ENCODE results near the gene MYO15A. TPM values are rescaled to one million over a fixed set of nuclear protein-coding genes. Genes with fewer than 3 reads are reported as not detected.

The MYO15A gene
- total RNA-seq, 1 experiment from 2014 or later: not detected

DNA sequence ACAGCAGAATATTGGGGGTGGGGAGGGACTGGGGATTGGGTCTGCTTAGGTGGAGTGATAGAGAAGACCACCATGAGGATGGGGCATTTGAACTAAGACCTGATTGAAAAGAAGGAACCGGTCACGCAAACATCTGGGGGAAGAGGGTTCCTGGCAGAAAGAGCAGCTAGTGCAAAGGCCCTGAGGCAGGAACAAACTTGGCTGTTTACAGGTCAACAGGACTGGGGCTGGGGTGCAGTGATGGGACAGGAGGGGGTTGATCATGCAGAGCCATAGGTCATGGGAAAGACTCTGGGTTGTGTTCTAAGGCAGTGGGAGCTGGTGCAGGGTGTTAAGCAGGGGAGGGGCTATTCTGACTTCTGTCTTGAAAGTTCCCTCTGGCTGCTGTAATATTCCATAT, 18.9 kb upstream of the MYO15A start:
- Histone ChIP-seq H3K36me3 (peaks cover 27% of the 10 kb centered on the region), H3K4me1 (replicated peaks) (peaks cover 20% of the 10 kb centered on the region), H3K9me3 (replicated peaks) (no peaks in the 10 kb centered on the region), H3K27me3 (replicated peaks) (no peaks in the 10 kb centered on the region), H3K27ac (no peak overlapping the region), H3K4me3 (no peak overlapping the region)
- no peak for DNase-seq (ENCODE audit: low read depth in 1 of 2, low spot score in 2 of 2)

DNA sequence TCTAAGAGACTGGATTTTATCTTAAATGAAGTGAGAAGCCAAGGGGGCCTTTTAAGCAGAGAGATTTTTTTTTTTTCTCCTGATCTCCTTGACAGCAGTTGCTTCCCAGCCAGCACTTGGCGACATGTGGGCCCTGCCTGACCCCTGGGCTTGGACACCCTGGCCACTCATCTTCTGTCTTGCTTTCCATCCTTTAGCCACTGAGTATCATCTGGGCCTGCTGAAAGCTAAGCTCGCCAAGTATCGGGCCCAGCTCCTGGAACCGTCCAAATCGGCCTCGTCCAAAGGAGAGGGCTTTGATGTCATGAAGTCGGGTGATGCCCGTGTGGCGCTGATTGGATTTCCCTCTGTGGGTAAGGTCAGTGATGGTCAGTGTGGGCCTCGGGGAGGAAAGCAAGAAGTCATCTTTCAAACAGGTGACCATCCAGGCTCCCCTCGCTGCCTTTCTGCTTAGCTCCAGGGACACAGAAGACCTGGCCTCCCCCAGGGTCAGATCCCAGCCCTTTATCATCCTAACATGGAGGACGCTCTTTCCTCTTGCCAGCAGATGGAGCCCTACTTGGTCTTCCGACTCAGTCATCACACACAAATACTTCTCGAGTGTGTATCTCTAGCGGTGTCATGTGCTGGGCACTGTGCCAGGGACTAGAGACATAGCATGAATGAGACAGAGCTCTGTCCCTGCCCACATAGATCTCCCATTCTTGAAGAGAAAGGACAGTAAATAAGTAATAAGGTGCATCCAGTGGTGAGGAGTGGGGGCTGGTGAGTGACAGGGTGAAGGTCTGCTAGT, 14.7 kb upstream of the MYO15A start:
- no peak overlapping the region for H3K27ac ChIP-seq
- H3K27me3 ChIP-seq (replicated peaks): no peaks in the 10 kb centered on the region
- no peak overlapping the region for H3K4me3 ChIP-seq
- H3K36me3 ChIP-seq: peaks cover 61% of the 10 kb centered on the region
- H3K4me1 ChIP-seq (replicated peaks): peaks cover 7% of the 10 kb centered on the region
- H3K9me3 ChIP-seq (replicated peaks): no peaks in the 10 kb centered on the region
- peak in 1 of 2 experiments; percentile 70 for DNase-seq (ENCODE audit: low read depth in 1 of 2, low spot score in 2 of 2)

DNA sequence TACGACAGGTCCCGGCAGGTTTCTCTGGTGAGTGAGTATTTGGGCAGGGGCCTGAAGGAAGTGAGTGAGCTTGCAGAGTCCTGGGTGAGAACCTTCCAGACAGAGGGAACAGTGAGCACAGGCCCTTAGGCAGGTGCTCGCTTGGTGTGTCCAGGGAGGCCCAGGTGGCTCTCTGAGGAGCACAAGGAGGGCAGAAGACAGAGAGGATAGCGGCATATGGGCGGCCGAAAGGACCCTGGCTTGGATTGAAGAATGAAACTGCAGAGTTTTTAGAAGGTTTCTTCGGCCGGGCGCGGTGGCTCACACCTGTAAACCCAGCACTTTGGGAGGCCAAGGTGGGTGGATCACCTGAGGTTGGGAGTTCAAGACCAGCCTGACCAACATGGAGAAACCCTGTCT, 14.1 kb upstream of the MYO15A start:
- Histone ChIP-seq H3K4me1 (replicated peaks) (peaks cover under 1% of the 10 kb centered on the region), H3K27ac (no peak overlapping the region), H3K36me3 (peaks cover 65% of the 10 kb centered on the region), H3K9me3 (replicated peaks) (no peaks in the 10 kb centered on the region), H3K4me3 (no peak overlapping the region), H3K27me3 (replicated peaks) (no peaks in the 10 kb centered on the region)
- DNase-seq (ENCODE audit: low read depth in 1 of 2, low spot score in 2 of 2): no peak

DNA sequence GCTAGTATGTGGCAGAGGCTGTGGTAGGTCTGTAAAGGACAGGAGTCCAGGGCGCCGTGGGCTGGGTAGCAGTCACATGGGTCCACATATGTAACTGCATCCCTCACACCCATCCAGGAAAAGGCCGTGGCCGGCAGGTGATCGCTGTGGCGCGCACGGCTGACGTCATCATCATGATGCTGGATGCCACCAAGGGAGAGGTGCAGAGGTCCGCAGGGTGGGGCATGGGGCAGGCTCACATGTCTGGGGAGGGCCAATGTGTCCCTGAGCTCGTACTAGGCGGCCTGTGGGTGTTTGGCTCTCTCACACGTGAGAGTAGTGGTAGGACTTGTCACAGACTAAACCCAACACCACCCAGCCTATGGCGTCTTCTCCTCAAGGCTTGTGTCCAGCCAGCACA, 9.0 kb upstream of the MYO15A start:
- Histone ChIP-seq H3K36me3 (peaks cover 83% of the 10 kb centered on the region), H3K9me3 (replicated peaks) (no peaks in the 10 kb centered on the region), H3K27ac (no peak overlapping the region), H3K4me1 (replicated peaks) (no peaks in the 10 kb centered on the region), H3K4me3 (no peak overlapping the region), H3K27me3 (replicated peaks) (no peaks in the 10 kb centered on the region)
- DNase-seq (ENCODE audit: low read depth in 1 of 2, low spot score in 2 of 2): peak in 1 of 2 experiments; percentile 37

DNA sequence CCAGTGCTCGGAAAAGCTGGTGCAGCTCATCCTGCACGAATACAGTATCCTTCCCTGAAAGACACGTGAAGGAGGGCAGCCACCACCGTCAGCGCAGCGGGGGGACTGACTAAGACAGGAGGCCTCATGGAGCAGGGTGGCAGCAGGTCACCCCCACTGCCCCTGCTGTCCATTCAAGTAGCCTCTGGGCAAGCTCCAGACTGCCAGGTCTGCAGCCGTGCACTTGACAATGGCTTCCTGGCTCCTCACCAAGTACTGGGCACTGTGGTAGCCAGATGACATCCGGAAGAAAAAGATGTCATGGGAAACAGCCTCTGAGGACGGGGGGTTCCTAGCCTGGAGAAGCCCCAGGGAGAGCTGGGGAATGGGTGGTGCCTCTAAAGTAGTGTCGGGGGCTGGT, 7.9 kb upstream of the MYO15A start:
- H3K27me3 ChIP-seq (replicated peaks): no peaks in the 10 kb centered on the region
- peaks cover 88% of the 10 kb centered on the region for H3K36me3 ChIP-seq
- peak in 1 of 2 experiments; percentile 35 for DNase-seq (ENCODE audit: low read depth in 1 of 2, low spot score in 2 of 2)
- no peaks in the 10 kb centered on the region for H3K4me1 ChIP-seq (replicated peaks)
- no peaks in the 10 kb centered on the region for H3K9me3 ChIP-seq (replicated peaks)
- H3K4me3 ChIP-seq: no peak overlapping the region
- no peak overlapping the region for H3K27ac ChIP-seq

DNA sequence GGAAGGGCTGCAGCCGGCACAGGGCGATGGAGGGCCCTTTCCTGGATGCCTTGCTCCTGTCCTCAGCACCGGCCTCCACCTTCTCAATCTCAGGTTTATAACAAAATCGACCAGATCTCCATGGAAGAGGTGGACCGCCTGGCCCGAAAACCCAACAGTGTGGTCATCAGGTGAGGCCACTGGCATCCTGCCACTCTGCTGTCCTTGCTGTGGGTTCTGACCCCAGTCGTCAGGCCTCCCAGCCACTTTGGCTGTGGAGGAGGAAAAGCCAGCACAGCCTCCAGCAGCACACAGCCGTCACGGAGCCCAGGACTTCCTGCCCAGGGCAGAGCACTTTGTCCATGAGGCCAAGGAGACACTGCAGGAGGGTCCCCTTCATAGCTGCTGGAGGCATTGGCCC, 6.7 kb upstream of the MYO15A start:
- H3K27me3 ChIP-seq (replicated peaks): no peaks in the 10 kb centered on the region
- H3K36me3 ChIP-seq: peaks cover 76% of the 10 kb centered on the region
- no peak overlapping the region for H3K4me3 ChIP-seq
- H3K27ac ChIP-seq: no peak overlapping the region
- DNase-seq (ENCODE audit: low read depth in 1 of 2, low spot score in 2 of 2): peak in 1 of 2 experiments; percentile 36
- H3K9me3 ChIP-seq (replicated peaks): no peaks in the 10 kb centered on the region
- no peaks in the 10 kb centered on the region for H3K4me1 ChIP-seq (replicated peaks)

DNA sequence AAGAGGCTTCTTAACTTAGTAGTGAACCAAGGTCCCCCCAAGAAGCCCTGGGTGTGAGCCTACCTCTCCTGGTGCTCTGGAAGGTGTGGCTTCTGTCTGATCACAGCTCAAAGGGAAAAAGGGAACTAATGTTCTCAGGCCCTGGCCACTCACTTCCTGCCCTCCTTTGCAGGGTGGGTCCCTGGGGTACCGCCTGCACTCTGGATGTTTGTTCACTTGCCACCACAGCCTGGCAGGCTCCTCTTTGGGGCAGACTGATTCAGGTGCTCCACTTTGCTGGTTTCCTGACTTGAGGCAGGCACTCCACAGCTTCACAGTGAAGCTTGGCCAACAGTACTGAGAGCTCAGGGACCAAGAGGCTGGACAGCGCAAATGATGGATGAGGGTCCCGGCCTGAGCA, 5.9 kb upstream of the MYO15A start:
- DNase-seq (ENCODE audit: low read depth in 1 of 2, low spot score in 2 of 2): no peak
- Histone ChIP-seq H3K9me3 (replicated peaks) (no peaks in the 10 kb centered on the region), H3K4me1 (replicated peaks) (no peaks in the 10 kb centered on the region), H3K36me3 (peaks cover 73% of the 10 kb centered on the region), H3K27ac (no peak overlapping the region), H3K27me3 (replicated peaks) (no peaks in the 10 kb centered on the region), H3K4me3 (no peak overlapping the region)

DNA sequence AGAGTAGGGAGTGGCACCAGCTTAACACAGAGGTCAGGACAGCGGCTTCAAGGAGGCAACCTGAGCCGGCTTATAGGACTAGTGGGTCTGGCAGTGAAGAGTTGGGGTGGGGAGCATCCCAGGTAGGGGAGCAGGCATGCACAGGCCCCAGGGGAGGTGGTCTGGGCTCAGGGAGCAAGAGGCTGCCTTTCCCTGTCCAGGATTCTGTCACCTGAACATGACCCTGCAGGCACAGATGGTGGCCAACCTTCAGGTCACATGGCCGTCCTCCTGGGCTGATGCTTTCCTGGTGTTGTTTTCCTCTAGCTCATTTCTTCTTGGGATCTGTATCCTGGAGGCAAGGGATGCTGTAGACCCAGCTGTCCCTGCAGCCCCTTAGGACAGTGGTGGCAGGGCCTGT, 3.5 kb upstream of the MYO15A start:
- no peak for DNase-seq (ENCODE audit: low read depth in 1 of 2, low spot score in 2 of 2)
- no peaks in the 10 kb centered on the region for H3K9me3 ChIP-seq (replicated peaks)
- no peak overlapping the region for H3K4me3 ChIP-seq
- no peaks in the 10 kb centered on the region for H3K27me3 ChIP-seq (replicated peaks)
- no peaks in the 10 kb centered on the region for H3K4me1 ChIP-seq (replicated peaks)
- H3K27ac ChIP-seq: no peak overlapping the region
- H3K36me3 ChIP-seq: peaks cover 49% of the 10 kb centered on the region

DNA sequence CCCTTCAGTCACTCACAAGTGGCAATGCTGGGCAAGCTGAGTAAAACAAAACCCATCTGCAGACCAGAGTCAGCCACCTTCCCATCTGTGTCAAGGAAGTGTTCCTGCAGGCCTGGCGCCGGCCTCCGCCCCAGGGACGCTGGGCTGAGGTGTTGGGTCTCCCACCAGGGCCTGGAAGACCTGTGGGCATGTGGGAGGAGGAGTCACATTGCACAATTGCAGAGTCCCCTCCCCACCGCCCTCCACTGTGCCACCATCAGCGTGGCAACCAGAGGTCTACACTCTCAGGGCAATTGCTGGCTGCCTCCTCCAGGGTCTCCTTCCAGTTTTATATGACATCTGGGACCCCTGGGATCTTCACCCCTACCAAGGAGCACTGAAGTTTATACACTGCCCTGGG, 3.0 kb upstream of the MYO15A start:
- no peaks in the 10 kb centered on the region for H3K4me1 ChIP-seq (replicated peaks)

DNA sequence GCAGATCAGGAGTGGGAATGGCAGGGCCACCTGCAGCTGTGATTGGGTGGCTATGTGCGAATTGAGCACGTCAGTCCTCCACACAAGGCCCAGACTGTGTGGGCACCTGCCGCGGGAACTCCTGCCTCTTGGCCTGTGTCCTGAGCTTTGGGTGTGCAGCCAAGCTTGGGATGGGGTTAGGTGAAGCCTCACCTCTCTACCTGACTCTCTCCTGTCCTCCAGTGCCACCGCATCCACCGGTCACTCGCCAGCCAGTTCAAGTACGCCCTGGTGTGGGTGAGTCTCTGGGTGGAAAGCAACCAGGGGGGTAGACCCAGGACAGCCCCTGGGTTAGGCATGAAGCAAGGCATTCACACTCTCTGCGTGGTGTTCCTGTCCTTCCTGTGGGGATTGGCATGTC, 2.3 kb upstream of the MYO15A start:
- no peak for DNase-seq (ENCODE audit: low read depth in 1 of 2, low spot score in 2 of 2)
- no peak overlapping the region for H3K4me3 ChIP-seq
- no peaks in the 10 kb centered on the region for H3K27me3 ChIP-seq (replicated peaks)
- H3K9me3 ChIP-seq (replicated peaks): no peaks in the 10 kb centered on the region
- peaks cover 37% of the 10 kb centered on the region for H3K36me3 ChIP-seq
- no peaks in the 10 kb centered on the region for H3K4me1 ChIP-seq (replicated peaks)
- H3K27ac ChIP-seq: no peak overlapping the region

More for the DNA sequence above, 3.0 kb upstream of the MYO15A start:
- H3K27ac ChIP-seq: no peak overlapping the region
- DNase-seq (ENCODE audit: low read depth in 1 of 2, low spot score in 2 of 2): no peak
- H3K9me3 ChIP-seq (replicated peaks): no peaks in the 10 kb centered on the region
- H3K4me3 ChIP-seq: no peak overlapping the region
- H3K36me3 ChIP-seq: peaks cover 43% of the 10 kb centered on the region
- H3K27me3 ChIP-seq (replicated peaks): no peaks in the 10 kb centered on the region

DNA sequence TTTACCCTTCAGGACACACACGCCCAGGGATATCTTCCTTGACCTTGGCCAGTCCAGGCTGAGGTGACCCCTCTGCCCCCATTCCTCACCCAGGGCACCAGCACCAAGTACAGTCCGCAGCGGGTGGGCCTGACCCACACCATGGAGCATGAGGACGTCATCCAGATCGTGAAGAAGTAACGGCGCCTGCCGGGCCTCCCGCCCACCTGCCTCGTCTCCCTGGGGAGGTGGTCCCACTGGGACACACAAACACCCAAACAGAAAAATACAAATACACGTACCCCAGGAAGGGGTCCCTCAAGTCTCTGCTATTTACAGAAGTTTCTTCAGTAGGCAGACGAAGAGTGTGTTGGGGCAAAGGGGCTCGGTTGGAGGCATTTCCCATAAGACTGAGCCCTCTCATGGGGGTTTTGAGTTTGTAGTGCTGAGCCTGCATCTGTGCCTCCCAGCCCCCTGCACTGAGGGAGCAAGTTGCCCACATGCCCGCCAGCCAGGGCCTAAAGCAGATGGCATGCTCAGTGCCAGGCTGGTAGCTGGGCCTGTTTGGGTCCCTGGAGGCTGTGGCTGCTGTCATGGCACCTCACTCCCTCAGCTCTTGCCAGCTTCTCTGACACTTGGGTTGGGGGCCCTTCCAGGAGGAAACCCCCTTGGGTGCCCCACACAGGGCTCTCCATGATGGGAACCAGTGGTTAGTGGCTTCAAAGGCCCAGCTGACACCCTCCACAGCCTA, 1.3 kb upstream of the MYO15A start:
- H3K36me3 ChIP-seq: peaks cover 28% of the 10 kb centered on the region
- H3K9me3 ChIP-seq (replicated peaks): no peaks in the 10 kb centered on the region
- no peaks in the 10 kb centered on the region for H3K27me3 ChIP-seq (replicated peaks)
- H3K4me3 ChIP-seq: no peak overlapping the region
- DNase-seq (ENCODE audit: low read depth in 1 of 2, low spot score in 2 of 2): no peak
- no peak overlapping the region for H3K27ac ChIP-seq
- H3K4me1 ChIP-seq (replicated peaks): no peaks in the 10 kb centered on the region

DNA sequence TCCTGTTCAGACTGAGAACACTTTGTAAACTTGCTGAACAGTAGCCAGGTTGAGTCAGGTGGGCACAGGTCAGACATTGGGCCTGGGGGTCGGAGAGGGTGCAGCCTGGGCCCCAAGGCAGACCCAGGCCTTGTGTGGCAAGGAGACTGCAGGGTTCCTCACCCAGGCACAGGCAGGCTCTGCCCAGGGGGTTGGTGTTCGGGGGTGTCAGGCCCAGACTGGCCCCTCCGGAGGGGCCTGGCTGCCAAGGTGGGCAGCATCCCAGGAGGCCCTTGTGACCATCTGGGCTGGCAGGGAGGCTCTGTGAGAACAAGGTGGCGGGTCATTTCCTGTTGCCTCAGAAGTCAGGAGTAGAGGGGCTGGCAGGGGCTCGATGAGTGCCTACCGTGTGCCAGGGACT, 585 bp upstream of the MYO15A start:
- no peaks in the 10 kb centered on the region for H3K9me3 ChIP-seq (replicated peaks)
- H3K4me1 ChIP-seq (replicated peaks): no peaks in the 10 kb centered on the region
- H3K27me3 ChIP-seq (replicated peaks): no peaks in the 10 kb centered on the region
- H3K4me3 ChIP-seq: no peak overlapping the region
- DNase-seq (ENCODE audit: low read depth in 1 of 2, low spot score in 2 of 2): no peak
- peaks cover 25% of the 10 kb centered on the region for H3K36me3 ChIP-seq
- H3K27ac ChIP-seq: no peak overlapping the region

DNA sequence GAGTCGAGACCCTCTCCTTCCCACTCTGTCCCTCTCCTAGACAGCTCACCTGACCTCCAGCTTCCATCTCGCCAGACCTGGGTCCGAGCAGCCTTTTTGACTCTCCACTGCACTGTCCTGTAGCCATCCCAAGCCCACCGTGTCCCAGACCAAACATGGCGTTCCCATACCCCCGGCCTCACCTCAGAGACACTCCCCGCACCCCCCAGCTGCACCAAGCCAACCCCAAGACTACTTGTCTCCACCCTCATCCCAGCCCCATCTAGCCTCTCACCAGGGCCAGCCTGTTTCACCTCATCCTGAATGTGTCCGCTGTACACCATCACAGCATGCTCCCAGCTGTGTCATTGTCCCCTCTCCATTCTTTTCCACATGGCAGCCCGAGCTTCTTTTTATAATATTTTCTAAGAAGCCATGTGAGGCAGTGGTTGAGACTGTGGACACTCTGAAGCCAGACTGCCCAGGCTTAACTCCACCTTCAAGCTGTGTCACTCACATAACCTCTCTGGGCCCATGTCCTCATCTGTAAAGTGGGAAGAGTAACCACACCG, 1.5 kb downstream of the MYO15A start:
- Histone ChIP-seq H3K9me3 (replicated peaks) (no peaks in the 10 kb centered on the region), H3K4me3 (no peak overlapping the region), H3K27ac (no peak overlapping the region), H3K27me3 (replicated peaks) (no peaks in the 10 kb centered on the region), H3K4me1 (replicated peaks) (no peaks in the 10 kb centered on the region), H3K36me3 (peaks cover 8% of the 10 kb centered on the region)
- no peak for DNase-seq (ENCODE audit: low read depth in 1 of 2, low spot score in 2 of 2)

DNA sequence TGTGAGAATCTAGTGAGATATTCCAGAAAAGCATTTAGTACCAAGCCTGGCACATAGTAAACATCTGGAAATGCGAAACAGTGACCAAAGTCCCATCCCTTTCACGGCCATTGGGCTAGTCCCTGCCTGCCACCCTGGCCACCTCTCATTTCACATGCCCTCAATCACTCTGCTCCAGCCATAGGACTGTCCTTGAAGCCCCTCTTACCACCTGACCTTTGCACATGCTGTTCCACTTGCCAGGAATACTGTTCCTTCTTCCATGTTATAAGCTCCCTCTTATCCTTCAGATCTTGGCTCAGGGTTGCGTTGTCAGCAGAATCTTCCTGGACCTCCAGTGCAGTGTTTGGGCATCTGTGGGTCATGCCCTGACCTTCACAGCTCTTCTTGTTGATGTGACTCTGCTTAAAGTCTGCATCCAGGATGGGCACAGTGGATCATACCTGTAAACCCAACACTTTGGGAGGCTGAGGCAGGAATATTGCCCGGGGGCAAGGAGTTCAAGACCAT, 2.1 kb downstream of the MYO15A start:
- DNase-seq (ENCODE audit: low read depth in 1 of 2, low spot score in 2 of 2): no peak
- Histone ChIP-seq H3K27me3 (replicated peaks) (no peaks in the 10 kb centered on the region), H3K4me3 (no peak overlapping the region), H3K36me3 (0 out of 2 replicates have a peak, but pooled peaks cover 4% of the 10 kb centered on the region), H3K9me3 (replicated peaks) (no peaks in the 10 kb centered on the region), H3K27ac (no peak overlapping the region), H3K4me1 (replicated peaks) (no peaks in the 10 kb centered on the region)
